BE2C (cell line): Measurements from ENCODE around the gene NUDT13.

Experiments
- DNase-seq: peaks from one replicate; pipeline ENCODE4 v3.0.0-alpha.2; 2020
- H3K27me3 ChIP-seq: fragments of 250-450 bp; sonication (Bioruptor Pico); 2 replicates; pipeline ENCODE4 v1.5.1; 2020; ENCODE audit warnings: mild to moderate bottlenecking
- H3K36me3 ChIP-seq: fragments of 250-450 bp; sonication (Bioruptor Pico); 2 replicates; pipeline ENCODE4 v1.5.1; 2020; ENCODE audit warnings: mild to moderate bottlenecking
- H3K4me1 ChIP-seq: fragments of 250-450 bp; sonication (Bioruptor Pico); 2 replicates; pipeline ENCODE4 v1.5.1; 2020
- H3K4me3 ChIP-seq: 2 replicates; pipeline ENCODE4 v1.5.1; 2011; ENCODE audit warnings: low read depth, low read length
- H3K9me3 ChIP-seq: fragments of 250-450 bp; sonication (Bioruptor Pico); 2 replicates; pipeline ENCODE4 v1.5.1; 2020
- TF ChIP-seq, protein P1 (sequence below): IDR thresholded peaks from 2 replicates; pipeline ENCODE4 v1.5.1; 2012; ENCODE audit warnings: mild to moderate bottlenecking, low read depth, low read length

NUDT13 gene

DNA sequence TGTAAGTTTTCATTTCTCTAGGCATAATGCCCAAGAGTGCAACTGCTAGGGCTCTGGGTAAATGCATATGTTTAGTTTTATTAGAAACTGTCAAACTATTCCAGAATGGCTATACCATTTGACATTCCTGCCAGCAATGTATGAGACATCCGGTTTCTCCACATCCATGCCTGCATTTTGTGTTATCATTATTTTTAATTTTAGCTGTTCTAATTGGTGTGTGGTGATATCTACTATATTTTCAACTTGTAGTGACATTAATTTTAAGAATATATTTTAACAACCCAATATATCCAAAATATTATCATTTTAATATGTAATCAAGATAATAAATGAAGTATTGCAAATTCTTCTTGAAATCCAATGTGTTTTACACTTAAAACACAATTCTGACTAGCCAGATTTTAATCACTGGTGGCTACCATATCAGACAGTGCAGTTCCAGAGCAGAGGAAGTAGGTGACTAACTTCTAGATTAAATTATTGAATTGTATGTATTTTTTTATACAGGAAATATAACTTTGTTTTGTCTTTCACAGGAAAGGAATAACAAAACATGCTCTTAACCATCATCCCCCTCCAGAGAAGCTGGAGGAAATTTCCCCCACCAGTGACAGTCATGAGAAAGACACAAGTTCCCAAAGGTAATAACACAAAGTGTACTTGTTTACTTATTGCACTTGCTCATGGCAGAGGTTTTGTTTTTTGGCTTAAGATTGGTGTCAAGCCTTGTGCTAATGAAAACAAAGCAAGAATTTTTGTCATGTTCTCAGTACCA lies 64.1 kb downstream of the NUDT13 start:
- Histone ChIP-seq H3K4me3 (no peak overlapping the region), H3K4me1 (no peaks in the 10 kb centered on the region), H3K27me3 (no peaks in the 10 kb centered on the region), H3K36me3 (no peaks in the 10 kb centered on the region), H3K9me3 (no peaks in the 10 kb centered on the region)
- TF ChIP-seq, protein P1, sequence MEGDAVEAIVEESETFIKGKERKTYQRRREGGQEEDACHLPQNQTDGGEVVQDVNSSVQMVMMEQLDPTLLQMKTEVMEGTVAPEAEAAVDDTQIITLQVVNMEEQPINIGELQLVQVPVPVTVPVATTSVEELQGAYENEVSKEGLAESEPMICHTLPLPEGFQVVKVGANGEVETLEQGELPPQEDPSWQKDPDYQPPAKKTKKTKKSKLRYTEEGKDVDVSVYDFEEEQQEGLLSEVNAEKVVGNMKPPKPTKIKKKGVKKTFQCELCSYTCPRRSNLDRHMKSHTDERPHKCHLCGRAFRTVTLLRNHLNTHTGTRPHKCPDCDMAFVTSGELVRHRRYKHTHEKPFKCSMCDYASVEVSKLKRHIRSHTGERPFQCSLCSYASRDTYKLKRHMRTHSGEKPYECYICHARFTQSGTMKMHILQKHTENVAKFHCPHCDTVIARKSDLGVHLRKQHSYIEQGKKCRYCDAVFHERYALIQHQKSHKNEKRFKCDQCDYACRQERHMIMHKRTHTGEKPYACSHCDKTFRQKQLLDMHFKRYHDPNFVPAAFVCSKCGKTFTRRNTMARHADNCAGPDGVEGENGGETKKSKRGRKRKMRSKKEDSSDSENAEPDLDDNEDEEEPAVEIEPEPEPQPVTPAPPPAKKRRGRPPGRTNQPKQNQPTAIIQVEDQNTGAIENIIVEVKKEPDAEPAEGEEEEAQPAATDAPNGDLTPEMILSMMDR: no peak
- DNase-seq: no peak
